Measurements from ENCODE around the gene TMEM169. TPM values are rescaled to one million over a fixed set of nuclear protein-coding genes. Genes with fewer than 3 reads are reported as not detected.

Gene TMEM169
- total RNA-seq, 1 donor from 2014 or later, result 3.2 TPM

- Mint-ChIP-seq H3K36me3 (ENCODE audit: low read depth, unreplicated experiment) (no peaks in the 10 kb centered on the region), H3K4me3 (ENCODE audit: unreplicated experiment) (no peak overlapping the region), H3K27me3 (ENCODE audit: unreplicated experiment) (peaks cover under 1% of the 10 kb centered on the region), H3K4me1 (ENCODE audit: unreplicated experiment) (peaks cover 28% of the 10 kb centered on the region), H3K27ac (ENCODE audit: unreplicated experiment) (no peak overlapping the region), H3K9me3 (ENCODE audit: unreplicated experiment) (no peaks in the 10 kb centered on the region)
- no peak for DNase-seq (ENCODE audit: low spot score)
- no peak for TF ChIP-seq CTCF (IDR thresholded peaks at IDR 0.05; ENCODE audit: unreplicated experiment)
Measured at GRCh38 chr2:216086207-216086893, 4.6 kb downstream of the TMEM169 start.

GRCh38 chr2:216090369-216090786 is 8.7 kb downstream of the TMEM169 start:
- no peak for TF ChIP-seq CTCF (IDR thresholded peaks at IDR 0.05; ENCODE audit: unreplicated experiment)
- Mint-ChIP-seq H3K9me3 (ENCODE audit: unreplicated experiment) (no peaks in the 10 kb centered on the region), H3K4me3 (ENCODE audit: unreplicated experiment) (no peak overlapping the region), H3K27ac (ENCODE audit: unreplicated experiment) (no peak overlapping the region), H3K4me1 (ENCODE audit: unreplicated experiment) (peaks cover 2% of the 10 kb centered on the region), H3K36me3 (ENCODE audit: low read depth, unreplicated experiment) (no peaks in the 10 kb centered on the region), H3K27me3 (ENCODE audit: unreplicated experiment) (no peaks in the 10 kb centered on the region)
- no peak for DNase-seq (ENCODE audit: low spot score)

GRCh38 chr2:216092646-216093045 is 10.9 kb downstream of the TMEM169 start:
- peaks cover 2% of the 10 kb centered on the region for H3K27me3 Mint-ChIP-seq (ENCODE audit: unreplicated experiment)
- H3K27ac Mint-ChIP-seq (ENCODE audit: unreplicated experiment), result no peak overlapping the region
- no peak for TF ChIP-seq CTCF (IDR thresholded peaks at IDR 0.05; ENCODE audit: unreplicated experiment)
- DNase-seq (ENCODE audit: low spot score), result no peak
- H3K4me1 Mint-ChIP-seq (ENCODE audit: unreplicated experiment), result peaks cover 7% of the 10 kb centered on the region
- peak overlapping the region; percentile 31 for H3K4me3 Mint-ChIP-seq (ENCODE audit: unreplicated experiment)
- H3K9me3 Mint-ChIP-seq (ENCODE audit: unreplicated experiment), result no peaks in the 10 kb centered on the region
- H3K36me3 Mint-ChIP-seq (ENCODE audit: low read depth, unreplicated experiment), result no peaks in the 10 kb centered on the region

GRCh38 chr2:216094701-216095100 is 13.0 kb downstream of the TMEM169 start:
- Mint-ChIP-seq H3K9me3 (ENCODE audit: unreplicated experiment) (no peaks in the 10 kb centered on the region), H3K4me1 (ENCODE audit: unreplicated experiment) (peaks cover 7% of the 10 kb centered on the region), H3K27me3 (ENCODE audit: unreplicated experiment) (peaks cover 2% of the 10 kb centered on the region), H3K36me3 (ENCODE audit: low read depth, unreplicated experiment) (peaks cover under 1% of the 10 kb centered on the region), H3K4me3 (ENCODE audit: unreplicated experiment) (no peak overlapping the region), H3K27ac (ENCODE audit: unreplicated experiment) (no peak overlapping the region)
- DNase-seq (ENCODE audit: low spot score), result no peak
- TF ChIP-seq CTCF (IDR thresholded peaks at IDR 0.05; ENCODE audit: unreplicated experiment), result no peak

Data from endothelial cell (in vitro differentiated cells).